Measurements from ENCODE around the gene ASPSCR1.
A peak's percentile ranks its signal among the peaks of the same experiment; 100 is the strongest.

- TF ChIP-seq EP300 (IDR thresholded peaks at IDR 0.05), result no peak
- TF ChIP-seq CTCF (IDR thresholded peaks at IDR 0.05), result peak in 1 of 6 experiments; percentile 22
These were observed 14.4 kb downstream of the ASPSCR1 start for GRCh38 chr17:81991684-81992305.

Data from upper lobe of left lung (tissue), 4 donors.